Colonic mucosa (tissue), 4 donors: Measurements from ENCODE around the gene MYO18A. TPM values are rescaled to one million over a fixed set of nuclear protein-coding genes. Genes with fewer than 3 reads are reported as not detected.

ENCODE experiments used
- DNase-seq: peaks from one replicate; pipeline ENCODE4 v3.0.0-alpha.2; 2020
- H3K27ac ChIP-seq: fragments of 200-600 bp; one replicate; pipeline ENCODE4 v1.8.0; 2021
- H3K27me3 ChIP-seq: fragments of 200-600 bp; one replicate; pipeline ENCODE4 v1.8.0; 2021
- H3K36me3 ChIP-seq: fragments of 200-600 bp; one replicate; pipeline ENCODE4 v1.8.0; 2021
- H3K4me1 ChIP-seq: fragments of 200-600 bp; one replicate; pipeline ENCODE4 v1.8.0; 2021; ENCODE audit warnings: mild to moderate bottlenecking
- H3K4me3 ChIP-seq: fragments of 200-600 bp; one replicate; pipeline ENCODE4 v1.8.0; 2021
- H3K9ac ChIP-seq, 2 donors: one replicate each; pipeline ENCODE4 v1.7.0; 2013; ENCODE audit warnings: control low read depth in 2 of 2, low read depth in 2 of 2, low read length in 2 of 2
- H3K9me3 ChIP-seq: fragments of 200-600 bp; one replicate; pipeline ENCODE4 v1.8.0; 2021
- intact Hi-C: fragments of 100-400 bp; cut with DNase I; formaldehyde crosslinking; loops from one replicate; pipeline ENCODE4 v1.14.1; 2022
- total RNA-seq, 2 donors: library from RNA; stranded (reverse); fragmentation: NEBNext Ultra II Directional in 1 of 2; extraction: Animal tissue kit (Norgen Biotek cat#: 25700) in 1 of 2; gene quantifications; one replicate each; pipeline ENCODE4 v1.2.1, GENCODE V29; 2021
- TF ChIP-seq, protein P1 (sequence below): fragments of 200-600 bp; IDR thresholded peaks from one replicate; pipeline ENCODE4 v1.8.0; 2022; ENCODE audit warnings: antibody characterized with exemption, mild to moderate bottlenecking
- donor health status: healthy.
- donor health status: DM: no; HTN: no; CAD: no.
- donor health status: DM: no; HTN: no; CAD: no.

Gene MYO18A
- total RNA-seq, 2 donors from 2014 or later, result 63.3 to 112 TPM

DNA sequence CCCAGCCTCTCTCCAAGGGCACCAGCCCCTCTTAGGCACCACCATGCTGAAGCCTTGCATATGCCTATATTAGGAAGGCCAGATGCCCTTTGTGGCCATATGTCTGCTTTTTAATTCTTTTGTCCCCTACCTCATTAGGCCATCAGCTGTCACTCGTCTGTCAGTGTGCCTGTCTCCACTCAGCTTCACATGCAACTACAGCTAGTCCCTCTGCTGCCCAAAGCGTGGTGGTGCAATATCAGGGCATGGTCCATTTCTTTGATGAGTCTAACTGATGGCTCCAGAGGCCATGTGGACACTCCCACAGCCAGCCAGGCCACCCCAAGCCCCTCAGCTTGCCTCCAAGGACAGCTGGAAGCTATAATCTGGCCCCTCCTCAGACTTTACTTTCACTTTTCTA, 36.3 kb downstream of the MYO18A start:
- Histone ChIP-seq H3K27me3 (no peaks in the 10 kb centered on the region), H3K27ac (no peak overlapping the region), H3K36me3 (no peaks in the 10 kb centered on the region), H3K9ac (peak overlapping the region in 1 of 2 donors; percentile 1), H3K4me1 (no peaks in the 10 kb centered on the region), H3K9me3 (no peaks in the 10 kb centered on the region), H3K4me3 (no peak overlapping the region)
- TF ChIP-seq, protein P1, sequence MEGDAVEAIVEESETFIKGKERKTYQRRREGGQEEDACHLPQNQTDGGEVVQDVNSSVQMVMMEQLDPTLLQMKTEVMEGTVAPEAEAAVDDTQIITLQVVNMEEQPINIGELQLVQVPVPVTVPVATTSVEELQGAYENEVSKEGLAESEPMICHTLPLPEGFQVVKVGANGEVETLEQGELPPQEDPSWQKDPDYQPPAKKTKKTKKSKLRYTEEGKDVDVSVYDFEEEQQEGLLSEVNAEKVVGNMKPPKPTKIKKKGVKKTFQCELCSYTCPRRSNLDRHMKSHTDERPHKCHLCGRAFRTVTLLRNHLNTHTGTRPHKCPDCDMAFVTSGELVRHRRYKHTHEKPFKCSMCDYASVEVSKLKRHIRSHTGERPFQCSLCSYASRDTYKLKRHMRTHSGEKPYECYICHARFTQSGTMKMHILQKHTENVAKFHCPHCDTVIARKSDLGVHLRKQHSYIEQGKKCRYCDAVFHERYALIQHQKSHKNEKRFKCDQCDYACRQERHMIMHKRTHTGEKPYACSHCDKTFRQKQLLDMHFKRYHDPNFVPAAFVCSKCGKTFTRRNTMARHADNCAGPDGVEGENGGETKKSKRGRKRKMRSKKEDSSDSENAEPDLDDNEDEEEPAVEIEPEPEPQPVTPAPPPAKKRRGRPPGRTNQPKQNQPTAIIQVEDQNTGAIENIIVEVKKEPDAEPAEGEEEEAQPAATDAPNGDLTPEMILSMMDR, result no peak
- no peak for DNase-seq
- intact Hi-C loops, result no loop called here

DNA sequence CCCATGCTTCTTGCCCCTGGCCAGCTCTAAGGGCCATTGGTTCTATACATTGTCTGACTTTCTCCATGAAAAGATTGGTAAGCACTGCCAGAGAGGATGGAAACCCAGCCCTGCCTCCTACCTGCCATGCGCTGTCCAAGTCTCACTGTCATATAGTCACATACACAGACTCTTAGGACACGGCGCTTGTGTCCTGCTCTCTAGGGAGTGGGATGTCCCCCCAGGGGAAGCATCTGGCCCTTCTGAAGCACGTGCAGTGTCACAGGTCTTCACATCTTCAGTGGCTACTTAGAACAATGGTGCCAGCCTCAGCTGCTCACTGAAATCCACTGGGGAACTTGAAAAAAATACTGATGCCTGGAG, 38.7 kb downstream of the MYO18A start:
- no peak for DNase-seq
- Histone ChIP-seq H3K9ac (peak overlapping the region in 1 of 2 donors; percentile 27), H3K9me3 (no peaks in the 10 kb centered on the region), H3K4me1 (no peaks in the 10 kb centered on the region), H3K36me3 (no peaks in the 10 kb centered on the region), H3K4me3 (no peak overlapping the region), H3K27ac (peak overlapping the region; percentile 62), H3K27me3 (no peaks in the 10 kb centered on the region)
- intact Hi-C loops, result no loop called here
- TF ChIP-seq, protein P1, result no peak

DNA sequence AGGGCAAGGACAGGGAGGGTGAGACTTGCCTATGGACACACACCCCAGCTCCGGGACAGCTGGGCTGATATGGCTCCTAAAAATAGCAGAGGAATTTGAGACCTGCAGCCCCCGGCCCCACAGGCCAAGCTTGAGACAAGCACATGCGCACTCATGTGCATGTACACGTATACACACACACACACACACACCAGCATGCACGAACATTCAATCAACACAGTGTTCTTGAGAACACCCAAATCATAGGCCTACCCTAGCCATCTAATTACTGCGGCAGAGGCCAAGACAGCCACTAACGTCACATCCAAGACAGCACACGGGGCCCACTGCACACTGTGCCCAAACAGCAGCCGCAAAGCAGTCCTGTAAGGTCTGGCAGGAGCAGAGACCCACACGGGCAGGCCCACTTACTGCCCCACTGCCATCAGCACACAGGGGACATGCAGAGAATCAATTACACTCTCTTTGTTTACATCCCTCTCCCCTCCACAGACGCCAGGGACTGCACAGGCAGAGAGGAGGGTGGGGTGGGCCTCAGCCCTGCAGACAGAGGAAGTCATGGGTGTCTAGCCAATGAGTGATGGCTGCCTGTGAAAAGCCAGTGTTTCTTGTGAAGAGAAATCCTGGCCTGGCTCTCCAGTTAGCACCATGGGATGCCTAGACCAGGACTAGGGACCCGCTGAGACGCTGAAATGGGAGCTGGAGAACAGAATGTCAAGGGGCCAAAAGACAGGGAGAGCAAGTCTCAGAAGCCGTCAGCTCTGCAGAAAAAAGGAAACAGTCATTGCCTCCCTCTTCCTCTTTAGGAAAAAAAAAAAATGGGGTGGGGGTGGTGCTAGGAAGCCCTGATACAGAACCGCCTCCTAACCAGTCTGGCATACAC, 39.3 kb downstream of the MYO18A start:
- peak overlapping the region; percentile 62 for H3K27ac ChIP-seq
- peak overlapping the region; percentile 46 to 48 for H3K9ac ChIP-seq
- H3K9me3 ChIP-seq, result no peaks in the 10 kb centered on the region
- no peaks in the 10 kb centered on the region for H3K4me1 ChIP-seq
- no peak for DNase-seq
- no peaks in the 10 kb centered on the region for H3K27me3 ChIP-seq
- intact Hi-C loops, result no loop called here
- peak overlapping the region; percentile 17 for H3K4me3 ChIP-seq
- H3K36me3 ChIP-seq, result no peaks in the 10 kb centered on the region
- TF ChIP-seq, protein P1, result no peak

DNA sequence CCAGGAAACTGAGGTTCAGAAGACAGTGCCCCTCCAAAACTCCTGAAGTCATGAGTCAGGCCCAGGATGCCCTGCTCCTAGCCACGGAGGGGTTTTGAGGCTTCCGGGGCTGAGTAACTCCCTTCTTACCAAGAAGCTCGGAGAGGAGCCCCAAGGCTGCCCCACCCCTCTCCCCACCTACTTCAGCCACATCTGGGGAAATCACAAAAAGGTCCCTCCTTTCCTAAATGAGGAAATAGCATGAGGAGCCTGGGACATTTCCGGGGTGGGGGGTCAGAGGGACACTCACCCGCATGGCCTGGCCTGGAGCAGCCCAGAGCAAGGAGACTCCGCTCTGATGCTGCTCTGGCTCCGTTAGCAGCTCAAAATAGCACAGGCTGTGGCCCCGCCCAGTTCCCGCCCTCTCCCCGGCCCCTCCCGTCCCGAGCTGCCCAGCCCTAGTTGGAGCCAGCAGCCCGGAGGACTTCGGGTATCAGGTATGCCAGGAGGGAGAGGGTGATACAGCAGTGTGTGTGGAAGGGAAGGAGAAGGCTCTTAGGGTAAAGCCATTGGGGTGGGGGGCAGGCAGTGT, 40.1 kb downstream of the MYO18A start:
- H3K27me3 ChIP-seq, result no peaks in the 10 kb centered on the region
- no peaks in the 10 kb centered on the region for H3K9me3 ChIP-seq
- intact Hi-C loops, result no loop called here
- DNase-seq, result peak; percentile 85
- no peaks in the 10 kb centered on the region for H3K36me3 ChIP-seq
- H3K4me3 ChIP-seq, result peak overlapping the region; percentile 17
- H3K4me1 ChIP-seq, result no peaks in the 10 kb centered on the region
- TF ChIP-seq, protein P1, result no peak
- peak overlapping the region; percentile 46 to 62 for H3K9ac ChIP-seq
- H3K27ac ChIP-seq, result peak overlapping the region; percentile 62

DNA sequence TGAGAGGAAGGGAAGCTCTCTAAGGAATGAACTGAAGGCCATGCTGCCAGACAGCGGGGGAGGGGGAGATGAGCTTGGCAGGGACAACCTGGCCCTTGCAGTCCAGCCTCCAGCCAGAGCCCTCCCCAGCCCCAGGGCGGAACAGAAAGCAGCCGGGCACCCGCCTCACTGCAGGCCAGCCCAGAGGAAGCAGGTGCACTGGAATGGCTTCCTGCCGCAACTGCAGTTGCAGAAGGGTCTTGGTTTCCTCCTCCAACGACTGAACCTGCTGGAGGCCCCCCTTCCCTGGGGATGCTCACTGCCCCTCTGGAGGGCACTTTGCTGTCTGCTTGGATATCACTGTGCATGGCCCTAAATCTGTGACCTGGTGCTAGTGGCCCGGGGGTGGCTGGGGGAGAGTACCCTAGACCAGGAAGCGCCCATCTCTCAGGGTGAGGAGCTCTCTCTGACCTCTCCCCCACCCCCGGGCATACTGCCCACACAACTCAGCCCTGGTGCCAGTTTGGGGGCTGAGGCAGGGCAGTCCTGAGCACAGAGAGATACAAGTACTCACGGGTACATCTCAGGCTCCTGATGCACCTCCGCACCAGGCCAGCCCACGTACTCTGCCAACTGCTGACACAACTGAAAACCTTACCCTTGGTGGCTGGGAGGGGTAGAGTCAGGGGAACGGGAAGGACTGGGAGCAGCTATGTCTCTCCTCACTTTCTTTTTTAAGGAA, 41.1 kb downstream of the MYO18A start:
- Histone ChIP-seq H3K9ac (peak overlapping the region; percentile 46 to 62), H3K36me3 (no peaks in the 10 kb centered on the region), H3K27ac (peak overlapping the region; percentile 62), H3K4me3 (peak overlapping the region; percentile 17), H3K9me3 (no peaks in the 10 kb centered on the region), H3K27me3 (no peaks in the 10 kb centered on the region), H3K4me1 (no peaks in the 10 kb centered on the region)
- peak; percentile 46 for DNase-seq
- intact Hi-C loops, result no loop called here
- TF ChIP-seq, protein P1, result no peak
